IPS-NIHi11 (cell line): Measurements from ENCODE around the gene RAPGEF1.

Source experiments
- DNase-seq: peaks from one replicate; pipeline ENCODE4 v3.0.0; 2012; ENCODE audit warnings: mixed read lengths, low spot score

Gene RAPGEF1

GRCh38 chr9:131530546-131530919 lies 209.3 kb downstream of the RAPGEF1 start:
- peak; percentile 82 for DNase-seq

DNA sequence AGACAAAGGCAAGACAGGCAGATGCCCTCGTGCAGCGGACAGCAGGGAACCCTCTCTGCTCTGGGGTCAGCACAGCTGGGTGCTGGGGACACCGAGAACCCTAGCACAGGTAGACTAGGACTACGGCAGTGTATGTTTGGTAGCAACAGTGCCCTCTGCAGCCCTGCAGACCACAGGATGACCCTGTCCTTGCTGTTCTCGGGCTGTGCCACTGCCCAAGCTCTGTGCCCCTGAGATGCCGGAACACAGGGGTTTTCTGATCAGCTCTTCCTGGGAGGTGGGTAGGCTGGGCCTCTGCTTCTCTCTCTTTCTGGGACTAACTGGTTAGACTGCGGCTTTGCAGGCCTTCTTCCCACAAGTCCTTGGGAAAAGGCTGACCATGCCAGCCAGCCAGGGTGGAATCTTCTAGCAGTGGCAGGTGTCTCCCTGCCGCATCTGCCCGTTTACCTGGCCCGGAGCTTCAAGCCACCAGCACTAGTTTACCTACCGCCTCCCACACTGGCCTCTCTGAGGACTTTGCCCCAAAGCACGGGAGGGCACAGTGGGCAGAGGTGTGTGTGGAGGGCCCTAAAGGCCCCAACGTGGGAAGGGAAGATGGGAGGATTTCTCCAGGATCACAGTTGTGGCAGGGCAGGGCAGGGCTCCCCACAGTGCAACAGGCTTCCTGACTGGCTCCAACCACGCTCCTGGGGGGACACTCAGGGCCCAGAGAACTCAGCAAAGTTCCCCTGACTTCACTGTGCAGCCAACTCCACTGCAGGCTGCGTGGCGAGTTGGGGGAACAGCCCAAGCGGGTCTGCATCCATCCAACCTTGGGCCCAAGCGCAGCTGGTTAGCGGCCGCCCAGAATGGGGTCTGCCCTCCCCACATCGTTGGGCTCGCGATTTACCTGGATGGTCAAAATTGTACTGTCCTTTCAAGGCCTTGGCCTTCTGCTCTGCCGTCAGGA lies 210.0 kb downstream of the RAPGEF1 start:
- no peak for DNase-seq

DNA sequence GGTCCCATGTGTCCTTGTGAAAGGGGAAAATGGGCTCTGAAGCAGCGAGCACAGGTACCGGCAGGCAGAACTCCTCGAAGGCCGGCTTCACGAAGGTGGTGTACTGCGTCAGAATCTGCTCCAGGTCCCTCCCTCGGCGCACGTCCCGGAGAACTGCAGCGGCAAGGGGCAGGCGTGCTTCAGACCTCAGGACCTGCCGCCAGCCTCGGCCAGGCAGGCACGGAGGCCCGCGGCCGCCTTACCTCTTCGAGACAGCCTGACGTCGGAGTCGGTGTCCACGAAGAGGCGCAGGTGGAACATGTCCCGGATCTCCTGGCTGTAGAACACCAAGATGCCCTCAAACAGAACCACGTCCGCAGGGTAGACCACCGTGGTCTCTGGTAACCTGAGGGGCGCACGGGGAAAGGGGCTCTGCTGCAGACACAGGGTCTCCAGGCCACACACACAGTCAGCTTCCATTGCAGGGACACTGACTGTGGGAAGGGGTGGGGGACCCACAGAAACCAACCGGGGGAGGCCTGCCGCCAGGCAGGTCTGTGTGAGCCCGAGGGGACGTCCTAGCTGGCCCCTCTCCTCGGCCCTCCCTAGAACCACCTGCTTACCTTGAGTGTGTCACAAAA lies 210.9 kb downstream of the RAPGEF1 start:
- DNase-seq: no peak

- DNase-seq: no peak
These were observed 211.7 kb downstream of the RAPGEF1 start for GRCh38 chr9:131528186-131528585.
